Mesenchymal stem cell (in vitro differentiated cells and primary cell): ENCODE measurements around the gene PCSK6.
"Not testable (repeated sequence)": the region's sequence is repeated elsewhere in the genome, so short reads cannot be mapped to it uniquely, and the experiment has no call there.

Source experiments
- DNase-seq: peaks from one replicate; pipeline ENCODE4 v3.0.0-alpha.2; 2013
- H2AFZ ChIP-seq: one replicate; pipeline ENCODE4 v1.6.1; 2013; ENCODE audit warnings: low read depth, mild to moderate bottlenecking, control low read depth, inconsistent platforms, low read length, moderate library complexity
- H2AK5ac ChIP-seq: 2 replicates; pipeline ENCODE4 v1.6.1; 2013; ENCODE audit warnings: low read length, moderate library complexity, mild to moderate bottlenecking, inconsistent platforms; ENCODE audit not compliant: severe bottlenecking
- H2BK120ac ChIP-seq: one replicate; pipeline ENCODE4 v1.6.1; 2013; ENCODE audit warnings: low read depth, mild to moderate bottlenecking, inconsistent platforms, low read length, moderate library complexity
- H2BK12ac ChIP-seq, 2 experiments: one replicate each; pipeline ENCODE4 v1.6.1; 2013; ENCODE audit warnings: inconsistent platforms in 2 of 2, low read length in 2 of 2, mild to moderate bottlenecking in 2 of 2, moderate library complexity in 2 of 2, control low read depth in 1 of 2
- H2BK15ac ChIP-seq: one replicate; pipeline ENCODE4 v1.6.1; 2013; ENCODE audit warnings: mild to moderate bottlenecking, low read depth, inconsistent platforms; ENCODE audit not compliant: poor library complexity, severe bottlenecking
- H2BK5ac ChIP-seq: 2 replicates; pipeline ENCODE4 v1.6.1; 2013; ENCODE audit warnings: low read depth, mild to moderate bottlenecking, low read length, control low read depth, inconsistent platforms; ENCODE audit not compliant: poor library complexity, severe bottlenecking
- H3K14ac ChIP-seq, 2 experiments: one replicate each; pipeline ENCODE4 v1.6.1; 2013; ENCODE audit warnings: inconsistent platforms in 2 of 2, low read length in 2 of 2, control low read depth in 1 of 2, mild to moderate bottlenecking in 1 of 2, moderate library complexity in 1 of 2
- H3K18ac ChIP-seq, 2 experiments: one replicate each; pipeline ENCODE4 v1.6.1; 2013; ENCODE audit warnings: inconsistent platforms in 2 of 2, low read length in 2 of 2, control low read depth in 1 of 2, low read depth in 1 of 2, mild to moderate bottlenecking in 1 of 2
- H3K23ac ChIP-seq, 2 experiments: one replicate each; pipeline ENCODE4 v1.6.1; 2013; ENCODE audit warnings: inconsistent platforms in 2 of 2, low read length in 2 of 2, mild to moderate bottlenecking in 2 of 2, moderate library complexity in 2 of 2, control low read depth in 1 of 2
- H3K27ac ChIP-seq: 2 replicates; pipeline ENCODE4 v1.5.1; 2013; ENCODE audit warnings: mild to moderate bottlenecking, moderate library complexity, low read length, control low read depth, inconsistent platforms; ENCODE audit not compliant: poor library complexity, severe bottlenecking
- H3K27me3 ChIP-seq, 2 experiments: 2 replicates each; pipeline versions ENCODE4 v1.6.1 to v1.7.0; 2013; ENCODE audit warnings: low read length in 2 of 2, mild to moderate bottlenecking in 2 of 2, moderate library complexity in 2 of 2, control low read depth in 1 of 2, inconsistent platforms in 1 of 2; ENCODE audit not compliant: control insufficient read depth in 1 of 2, insufficient read depth in 1 of 2
- H3K36me3 ChIP-seq, 2 experiments: 2 replicates each; pipeline versions ENCODE4 v1.6.1 to v1.7.0; 2013; ENCODE audit warnings: low read length in 2 of 2, control low read depth in 1 of 2, inconsistent platforms in 1 of 2, low read depth in 1 of 2, mild to moderate bottlenecking in 1 of 2; ENCODE audit not compliant: insufficient read depth in 2 of 2, control insufficient read depth in 1 of 2
- H3K4ac ChIP-seq, 2 experiments: one replicate each; pipeline ENCODE4 v1.6.1; 2013; ENCODE audit warnings: inconsistent platforms in 2 of 2, low read length in 2 of 2, mild to moderate bottlenecking in 2 of 2, moderate library complexity in 2 of 2, control low read depth in 1 of 2, low read depth in 1 of 2
- H3K4me1 ChIP-seq: 2 replicates; pipeline ENCODE4 v1.6.1; 2013; ENCODE audit warnings: low read depth, low read length, control low read depth; ENCODE audit not compliant: control insufficient read depth, insufficient read depth
- H3K4me2 ChIP-seq: 2 replicates; pipeline ENCODE4 v1.6.1; 2013; ENCODE audit warnings: low read length, mild to moderate bottlenecking, inconsistent platforms; ENCODE audit not compliant: poor library complexity, severe bottlenecking
- H3K4me3 ChIP-seq, 2 experiments: 2 replicates each; pipeline versions ENCODE4 v1.5.1 to v1.7.0; 2013; ENCODE audit warnings: low read length in 2 of 2, mild to moderate bottlenecking in 2 of 2, control low read depth in 1 of 2, low read depth in 1 of 2; ENCODE audit not compliant: insufficient read depth in 1 of 2
- H3K79me1 ChIP-seq: replicated peaks from 2 replicates; pipeline ENCODE4 v1.6.1; 2013; ENCODE audit warnings: mild to moderate bottlenecking, control low read depth, low read length, inconsistent platforms; ENCODE audit not compliant: poor library complexity, severe bottlenecking
- H3K9ac ChIP-seq: 2 replicates; pipeline ENCODE4 v1.7.0; 2013; ENCODE audit warnings: mild to moderate bottlenecking, low read length, moderate library complexity
- H3K9me3 ChIP-seq: 2 replicates; pipeline ENCODE4 v1.7.0; 2013; ENCODE audit warnings: mild to moderate bottlenecking, low read length; ENCODE audit not compliant: control insufficient read depth
- H4K8ac ChIP-seq: one replicate; pipeline ENCODE4 v1.6.1; 2013; ENCODE audit warnings: inconsistent platforms, mild to moderate bottlenecking, low read length, moderate library complexity
- H4K91ac ChIP-seq: one replicate; pipeline ENCODE4 v1.6.1; 2013; ENCODE audit warnings: mild to moderate bottlenecking, low read length, inconsistent platforms
- WGBS: methylation state at CpG from one replicate; pipeline ENCODE4 v1.1.7; 2013; ENCODE audit warnings: mixed read lengths; 5-methylcytosine and 5-hydroxymethylcytosine counted together

Gene PCSK6

DNA sequence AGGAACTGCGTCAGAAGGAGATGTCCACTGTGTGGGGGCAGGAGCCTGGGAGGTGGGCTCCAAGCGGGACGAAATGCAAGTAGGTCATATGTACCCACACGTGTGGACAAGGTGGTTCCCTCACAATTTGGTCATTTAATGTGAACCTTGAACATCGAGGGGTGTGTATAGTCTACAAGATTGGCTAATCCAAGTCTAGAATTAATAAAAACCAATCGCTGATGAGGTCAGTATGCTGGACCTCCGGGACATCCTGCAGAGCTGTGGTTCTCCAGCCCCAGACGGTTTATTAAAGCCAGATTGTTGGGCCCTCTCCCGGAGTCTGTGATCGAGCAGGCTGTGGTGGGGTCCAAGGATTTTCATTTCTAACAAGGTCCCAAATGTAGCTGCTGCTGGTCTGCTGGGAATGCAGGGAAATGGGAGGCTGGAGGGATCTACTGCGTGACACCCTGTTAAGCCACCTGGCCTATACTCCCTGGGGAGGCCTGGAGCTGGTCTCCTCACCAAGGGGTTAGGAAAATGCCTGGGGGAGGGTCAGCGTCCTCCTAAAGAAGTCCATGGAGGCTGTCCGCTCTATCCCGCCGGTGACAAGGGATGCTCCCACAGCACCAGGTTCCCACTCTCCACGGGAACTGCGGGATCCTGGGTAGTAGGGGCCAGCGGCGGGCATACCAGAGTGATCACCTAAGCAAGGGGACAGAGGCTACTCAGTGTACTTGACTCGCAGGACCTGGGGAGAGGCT is 25.1 kb downstream of the PCSK6 start:
- H3K27me3 ChIP-seq, result peaks cover 0 to 27% of the 10 kb centered on the region in 2 experiments
- no peak overlapping the region for H3K27ac ChIP-seq
- no peak overlapping the region for H2AFZ ChIP-seq
- H3K23ac ChIP-seq, result no peak overlapping the region
- no peak overlapping the region for H3K4me2 ChIP-seq
- H2BK120ac ChIP-seq, result no peak overlapping the region
- no peak overlapping the region for H4K8ac ChIP-seq
- no peak overlapping the region for H2BK5ac ChIP-seq
- no peak overlapping the region for H3K14ac ChIP-seq
- no peak overlapping the region for H2BK12ac ChIP-seq
- H3K4ac ChIP-seq, result no peak overlapping the region
- DNase-seq, result no peak
- no peaks in the 10 kb centered on the region for H3K79me1 ChIP-seq
- no peaks in the 10 kb centered on the region for H3K4me1 ChIP-seq
- no peak overlapping the region for H4K91ac ChIP-seq
- no peak overlapping the region for H3K9ac ChIP-seq
- 86% methylated on average over 20 of the region's 20 CpGs for WGBS
- peaks cover 4% of the 10 kb centered on the region for H3K9me3 ChIP-seq
- H2BK15ac ChIP-seq, result no peak overlapping the region
- no peak overlapping the region for H2AK5ac ChIP-seq
- H3K18ac ChIP-seq, result no peak overlapping the region
- no peak overlapping the region for H3K4me3 ChIP-seq
- H3K36me3 ChIP-seq, result no peaks in the 10 kb centered on the region

DNA sequence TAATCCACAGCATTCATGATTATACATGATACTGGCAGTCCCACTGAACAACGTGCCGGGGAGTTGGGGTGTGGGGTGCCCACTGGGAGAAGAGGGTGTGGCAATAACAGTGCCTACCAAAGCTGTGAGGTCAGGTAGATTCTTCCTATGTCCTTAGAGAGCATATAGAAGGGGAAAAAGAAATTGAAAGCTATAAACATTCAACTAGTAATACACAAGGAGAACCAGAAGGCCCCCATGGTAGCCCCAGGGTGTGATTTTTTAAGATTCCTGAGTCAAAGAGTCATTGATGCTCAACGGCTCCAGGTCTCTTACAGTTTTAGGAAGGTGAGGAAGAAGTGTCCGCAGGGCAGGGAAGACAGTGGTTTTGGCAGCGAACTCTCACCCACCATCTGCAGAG is 25.8 kb downstream of the PCSK6 start:
- not testable (repeated sequence) for H2BK15ac ChIP-seq, H3K23ac ChIP-seq, H4K91ac ChIP-seq, H3K9me3 ChIP-seq, H3K4ac ChIP-seq, H3K4me3 ChIP-seq, H3K36me3 ChIP-seq, H3K4me2 ChIP-seq, H3K9ac ChIP-seq, H3K14ac ChIP-seq, H2BK12ac ChIP-seq, H2AK5ac ChIP-seq, DNase-seq, H3K27ac ChIP-seq, H3K4me1 ChIP-seq, H3K79me1 ChIP-seq, H2BK120ac ChIP-seq, H4K8ac ChIP-seq, H2AFZ ChIP-seq, H3K18ac ChIP-seq, H2BK5ac ChIP-seq
- WGBS, result 86% methylated on average over 2 of the region's 5 CpGs
- H3K27me3 ChIP-seq, result peaks cover 0 to 20% of the 10 kb centered on the region in 2 experiments

GRCh38 chr15:101463270-101463669 is 26.2 kb downstream of the PCSK6 start:
- Histone ChIP-seq H3K23ac (no peak overlapping the region), H4K91ac (no peak overlapping the region), H3K27ac (no peak overlapping the region), H3K4me2 (no peak overlapping the region), H2AK5ac (no peak overlapping the region), H2AFZ (no peak overlapping the region), H3K79me1 (no peaks in the 10 kb centered on the region), H3K27me3 (peaks cover 3 to 16% of the 10 kb centered on the region in 2 experiments), H3K9ac (no peak overlapping the region), H2BK5ac (no peak overlapping the region), H3K18ac (no peak overlapping the region), H3K14ac (no peak overlapping the region), H4K8ac (no peak overlapping the region), H2BK15ac (no peak overlapping the region), H2BK12ac (no peak overlapping the region), H2BK120ac (no peak overlapping the region), H3K4ac (no peak overlapping the region), H3K4me1 (no peaks in the 10 kb centered on the region), H3K9me3 (peaks cover 4% of the 10 kb centered on the region), H3K4me3 (no peak overlapping the region), H3K36me3 (no peaks in the 10 kb centered on the region)
- no peak for DNase-seq
- WGBS, result 75% methylated on average over 7 of the region's 8 CpGs

DNA sequence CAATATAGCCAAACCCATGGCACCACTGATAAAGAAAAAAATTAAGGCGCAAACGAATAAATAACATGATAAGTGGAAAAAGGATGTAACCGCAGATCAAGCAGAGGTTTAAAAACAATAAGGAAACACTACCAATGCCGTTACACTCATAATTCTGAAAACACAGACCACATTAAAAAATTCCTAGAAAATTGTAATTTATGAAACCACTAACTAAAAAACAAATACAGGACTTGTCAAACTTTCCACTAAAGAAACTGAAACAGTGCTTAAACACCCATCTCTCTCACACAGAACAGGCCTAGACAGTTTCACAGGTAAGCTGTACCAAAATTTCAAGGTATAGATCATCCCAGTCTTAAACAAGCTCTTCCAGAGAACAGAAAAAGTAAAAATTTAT is 28.4 kb downstream of the PCSK6 start:
- Histone ChIP-seq H2AK5ac (no peak overlapping the region), H3K9me3 (peaks cover 3% of the 10 kb centered on the region), H3K14ac (no peak overlapping the region), H3K4me1 (no peaks in the 10 kb centered on the region), H2BK5ac (no peak overlapping the region), H4K91ac (no peak overlapping the region), H2BK15ac (no peak overlapping the region), H3K36me3 (no peaks in the 10 kb centered on the region), H2BK120ac (no peak overlapping the region), H2BK12ac (no peak overlapping the region), H3K9ac (no peak overlapping the region), H3K18ac (no peak overlapping the region), H3K23ac (no peak overlapping the region), H3K27ac (no peak overlapping the region), H3K4me2 (no peak overlapping the region), H3K27me3 (peaks cover 7 to 12% of the 10 kb centered on the region in 2 experiments), H3K4ac (no peak overlapping the region), H3K79me1 (no peaks in the 10 kb centered on the region), H4K8ac (no peak overlapping the region), H2AFZ (no peak overlapping the region), H3K4me3 (no peak overlapping the region)
- 95% methylated on average over 4 of the region's 4 CpGs for WGBS
- DNase-seq, result no peak
